Neural progenitor cell (in vitro differentiated cells): ENCODE measurements around the gene ALDH1L2.

Experiments
- CTCF ChIP-seq: fragments of 200-600 bp; sonication (generic); IDR thresholded peaks from 2 replicates; pipeline ENCODE4 v1.5.1; 2017; ENCODE audit warnings: antibody characterized with exemption, mild to moderate bottlenecking
- EZH2 ChIP-seq: fragments of 200-600 bp; sonication (generic); IDR thresholded peaks from 2 replicates; pipeline ENCODE4 v1.6.1; 2017; ENCODE audit warnings: antibody characterized with exemption, mild to moderate bottlenecking, moderate library complexity

DNA sequence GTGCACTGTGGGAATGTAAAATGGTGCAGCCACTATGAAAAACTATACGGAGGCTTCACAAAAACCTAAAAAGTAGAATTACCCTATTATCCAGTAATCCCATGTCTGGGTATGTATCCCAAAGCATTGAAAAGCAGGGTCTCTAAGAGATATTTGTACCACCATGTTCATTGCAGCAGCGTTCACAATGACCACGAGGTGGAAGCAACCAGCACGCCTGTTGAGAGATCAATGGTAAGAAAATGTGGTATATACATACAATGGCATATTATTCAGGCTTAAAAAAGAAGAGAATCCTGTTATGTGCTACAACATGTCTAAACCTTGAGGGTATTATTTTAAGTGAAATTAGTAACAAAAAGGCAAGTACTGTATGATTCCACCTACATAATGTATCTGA lies 99.1 kb downstream of the ALDH1L2 start:
- TF ChIP-seq CTCF (no peak), EZH2 (no peak)
